IMR-90 (cell line): ENCODE data around the gene RARB.

Experiments
- CTCF ChIP-seq: conservative IDR thresholded peaks from 2 replicates; pipeline ENCODE4 v1.5.1; 2012; ENCODE audit warnings: mild to moderate bottlenecking, low read depth, low read length, improper control_type of control experiment
- POLR2A ChIP-seq: IDR thresholded peaks from 2 replicates; pipeline ENCODE4 v1.6.1; 2012; ENCODE audit warnings: mild to moderate bottlenecking, low read depth, low read length

GRCh38 chr3:25449857-25450256 lies 21.8 kb downstream of the RARB start:
- TF ChIP-seq POLR2A (no peak), CTCF (no peak)
